Fibroblast of lung (primary cell): ENCODE measurements around the gene TNFRSF18. TPM values are rescaled to one million over a fixed set of nuclear protein-coding genes. Genes with fewer than 3 reads are reported as not detected.

ENCODE experiments used
- DNase-seq, 2 donors: peaks; one replicate each; pipeline versions ENCODE4 v3.0.0 to v3.0.0-alpha.2; 2010; ENCODE audit warnings: low read depth in 2 of 2
- H2AFZ ChIP-seq: 2 replicates; pipeline ENCODE4 v1.5.1; 2012; ENCODE audit warnings: low read length, control low read depth, inconsistent platforms
- H3K27ac ChIP-seq: 2 replicates; pipeline ENCODE4 v1.5.1; 2011; ENCODE audit warnings: low read length, control low read depth; ENCODE audit not compliant: insufficient read depth
- H3K27me3 ChIP-seq: 2 replicates; pipeline ENCODE4 v1.5.1; 2011; ENCODE audit warnings: mild to moderate bottlenecking, low read length; ENCODE audit not compliant: control insufficient read depth, insufficient read depth
- H3K36me3 ChIP-seq: 2 replicates; pipeline ENCODE4 v1.5.1; 2011; ENCODE audit warnings: low read length; ENCODE audit not compliant: control insufficient read depth, insufficient read depth
- H3K4me1 ChIP-seq: 2 replicates; pipeline ENCODE4 v1.5.1; 2011; ENCODE audit warnings: low read length; ENCODE audit not compliant: control insufficient read depth, insufficient read depth; ENCODE audit errors: extremely low read depth
- H3K4me2 ChIP-seq: 2 replicates; pipeline ENCODE4 v1.5.1; 2011; ENCODE audit warnings: low read length, control low read depth; ENCODE audit not compliant: insufficient read depth; ENCODE audit errors: extremely low read depth
- H3K4me3 ChIP-seq, 4 experiments: fragments of 200-600 bp in 1 of 4; sonication (generic) in 1 of 4; replicated peaks in 1 of 4; 2 replicates each; pipeline ENCODE4 v1.5.1; 2011 to 2016; ENCODE audit warnings: low read length in 4 of 4, low read depth in 3 of 4, mild to moderate bottlenecking in 3 of 4, control low read depth in 2 of 4, inconsistent platforms in 1 of 4, mixed read lengths in 1 of 4; ENCODE audit not compliant: insufficient read depth in 1 of 4; ENCODE audit errors: control extremely low read depth in 1 of 4
- H3K79me2 ChIP-seq: 2 replicates; pipeline ENCODE4 v1.5.1; 2012; ENCODE audit warnings: mild to moderate bottlenecking, low read length, inconsistent platforms; ENCODE audit not compliant: control insufficient read depth, insufficient read depth
- H3K9ac ChIP-seq: 2 replicates; pipeline ENCODE4 v1.5.1; 2011; ENCODE audit warnings: mild to moderate bottlenecking, low read length, control low read depth; ENCODE audit not compliant: insufficient read depth
- H3K9me3 ChIP-seq: 2 replicates; pipeline ENCODE4 v1.5.1; 2012; ENCODE audit warnings: low read depth, low read length; ENCODE audit not compliant: control insufficient read depth, insufficient read depth
- H4K20me1 ChIP-seq: 2 replicates; pipeline ENCODE4 v1.5.1; 2011; ENCODE audit warnings: low read length; ENCODE audit not compliant: control insufficient read depth, insufficient read depth; ENCODE audit errors: extremely low read depth
- CTCF ChIP-seq, 2 donors: IDR thresholded peaks in 1 of 2; conservative IDR thresholded peaks in 1 of 2; 1 replicate in 1 of 2; 2 replicates in 1 of 2; pipeline ENCODE4 v1.5.1; 2011 to 2012; ENCODE audit warnings: low read length in 2 of 2, control low read depth in 1 of 2, inconsistent platforms in 1 of 2, low read depth in 1 of 2, mild to moderate bottlenecking in 1 of 2
- EZH2 ChIP-seq: IDR thresholded peaks from 2 replicates; pipeline ENCODE4 v1.5.1; 2012; ENCODE audit warnings: low read length, control low read depth, mild to moderate bottlenecking; ENCODE audit errors: missing control alignments
- polyA plus RNA-seq, 2 donors: library from polyadenylated mRNA; depleted of rRNA in 1 of 2; stranded (reverse) in 1 of 2; unstranded in 1 of 2; fragments of >200 nt; gene quantifications; 2 replicates each; pipeline ENCODE4 v1.2.1, GENCODE V29; 2011 to 2012; ENCODE audit warnings: missing spikeins in 1 of 2
- total RNA-seq: library from RNA; depleted of rRNA; stranded (reverse); fragments of >200 nt; gene quantifications from 2 replicates; pipeline ENCODE4 v1.2.1, GENCODE V29; 2014

The TNFRSF18 gene
- total and polyA plus RNA-seq, 2 donors (not counting 1 experiment from before 2014, with no cell fraction given): 1.3 TPM; not detected in 1

DNA sequence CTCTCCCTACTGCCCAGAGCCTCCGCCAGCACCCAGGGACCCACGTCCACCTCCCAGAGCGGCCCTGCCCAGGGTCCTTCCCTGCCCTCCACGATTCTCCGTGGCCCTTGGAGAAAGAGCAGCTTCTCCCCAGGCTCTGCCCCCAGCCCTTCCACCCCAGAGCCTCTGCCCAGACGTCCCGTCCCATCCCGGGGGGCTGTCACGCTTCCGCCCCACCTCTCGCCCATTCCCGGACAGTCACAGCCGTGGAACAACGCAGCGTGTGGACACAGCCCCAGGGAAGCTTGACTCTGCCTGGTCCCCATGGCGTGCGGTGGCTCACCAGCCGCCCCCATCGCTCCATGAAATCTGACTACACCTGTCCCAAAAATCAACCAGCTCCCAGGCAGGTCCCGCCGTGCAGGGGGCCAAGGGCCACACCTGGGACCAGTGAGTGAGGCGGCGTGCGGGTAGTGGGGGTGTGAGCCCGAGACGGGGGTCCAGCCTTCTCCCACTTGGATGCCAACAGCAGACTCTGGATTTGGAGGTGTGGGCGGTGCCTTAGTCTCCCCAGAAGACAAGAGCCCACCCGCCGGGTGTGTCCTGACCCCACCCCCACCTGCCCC lies 45.2 kb downstream of the TNFRSF18 start:
- H3K4me1 ChIP-seq: peaks cover 3% of the 10 kb centered on the region
- no peaks in the 10 kb centered on the region for H3K36me3 ChIP-seq
- no peaks in the 10 kb centered on the region for H4K20me1 ChIP-seq
- no peak overlapping the region for H3K9ac ChIP-seq
- no peak for TF ChIP-seq CTCF (conservative IDR thresholded peaks at IDR 0.05 in 1 of 2, IDR thresholded peaks at IDR 0.05 in 1 of 2; ENCODE audit: low read depth in 1 of 2, low read length in 2 of 2)
- no peak for TF ChIP-seq EZH2
- H2AFZ ChIP-seq: no peak overlapping the region
- no peaks in the 10 kb centered on the region for H3K79me2 ChIP-seq
- H3K4me3 ChIP-seq: no peak overlapping the region
- H3K4me2 ChIP-seq: no peak overlapping the region
- no peak for DNase-seq
- no peak overlapping the region for H3K27ac ChIP-seq
- H3K9me3 ChIP-seq: no peaks in the 10 kb centered on the region
- H3K27me3 ChIP-seq: no peaks in the 10 kb centered on the region

DNA sequence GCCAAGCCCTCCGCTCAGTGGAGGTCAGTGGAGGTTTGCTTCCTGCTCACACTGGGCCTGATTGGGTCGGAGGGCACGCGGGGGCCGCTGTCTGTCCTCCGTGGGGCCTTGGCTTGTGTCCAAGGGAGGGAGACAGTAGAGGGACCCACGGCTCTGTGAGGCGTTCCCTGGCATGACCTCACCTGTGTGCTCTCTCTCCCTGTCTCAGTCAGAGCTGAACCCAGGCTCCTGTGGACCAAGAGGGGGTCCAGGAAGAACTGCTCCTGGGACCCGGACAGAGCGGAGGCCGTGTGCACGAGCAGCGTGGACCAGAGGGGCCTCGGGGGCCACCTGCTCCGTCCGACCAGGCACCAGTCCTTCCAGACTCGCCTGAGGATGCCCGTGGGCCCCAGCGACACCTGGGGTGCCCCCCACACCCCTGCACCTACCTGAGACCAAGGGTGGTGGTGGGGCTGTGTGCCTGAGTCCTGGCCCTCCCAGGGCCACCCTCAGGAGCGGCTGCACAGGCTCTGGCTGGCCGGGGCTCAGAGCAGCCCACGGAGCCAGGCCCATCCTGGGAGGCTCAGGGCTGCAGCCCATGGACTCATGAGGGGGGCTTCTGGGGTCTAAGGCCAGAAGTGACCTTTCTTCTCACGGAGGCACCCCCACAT lies 46.0 kb downstream of the TNFRSF18 start:
- no peak for TF ChIP-seq CTCF (conservative IDR thresholded peaks at IDR 0.05 in 1 of 2, IDR thresholded peaks at IDR 0.05 in 1 of 2; ENCODE audit: low read depth in 1 of 2, low read length in 2 of 2)
- no peak for TF ChIP-seq EZH2
- no peak overlapping the region for H3K27ac ChIP-seq
- no peaks in the 10 kb centered on the region for H3K79me2 ChIP-seq
- no peaks in the 10 kb centered on the region for H3K36me3 ChIP-seq
- peaks cover 3% of the 10 kb centered on the region for H3K4me1 ChIP-seq
- H3K4me2 ChIP-seq: no peak overlapping the region
- no peak overlapping the region for H2AFZ ChIP-seq
- H3K9ac ChIP-seq: no peak overlapping the region
- H3K9me3 ChIP-seq: no peaks in the 10 kb centered on the region
- no peak for DNase-seq
- no peaks in the 10 kb centered on the region for H4K20me1 ChIP-seq
- H3K4me3 ChIP-seq: no peak overlapping the region
- no peaks in the 10 kb centered on the region for H3K27me3 ChIP-seq

GRCh38 chr1:1157914-1158710 lies 48.3 kb downstream of the TNFRSF18 start:
- no peaks in the 10 kb centered on the region for H4K20me1 ChIP-seq
- peaks cover 3% of the 10 kb centered on the region for H3K4me1 ChIP-seq
- H3K27ac ChIP-seq: peak overlapping the region; percentile 64
- no peaks in the 10 kb centered on the region for H3K27me3 ChIP-seq
- no peaks in the 10 kb centered on the region for H3K79me2 ChIP-seq
- no peaks in the 10 kb centered on the region for H3K9me3 ChIP-seq
- peak overlapping the region; percentile 72 for H3K4me2 ChIP-seq
- H3K9ac ChIP-seq: peak overlapping the region; percentile 71
- H3K4me3 ChIP-seq: peak overlapping the region; percentile 39 to 65 (median 48)
- TF ChIP-seq CTCF (conservative IDR thresholded peaks at IDR 0.05 in 1 of 2, IDR thresholded peaks at IDR 0.05 in 1 of 2; ENCODE audit: low read depth in 1 of 2, low read length in 2 of 2) (no peak), EZH2 (no peak)
- H3K36me3 ChIP-seq: no peaks in the 10 kb centered on the region
- DNase-seq: peak; percentile 8 to 27
- peak overlapping the region; percentile 67 for H2AFZ ChIP-seq
